HEK293 (cell line): ENCODE measurements around the gene BSCL2.
A peak's percentile ranks its signal among the peaks of the same experiment; 100 is the strongest.

Experiments
- CTCF ChIA-PET: fragments of 350-600 bp; formaldehyde crosslinking; extraction: SDS; loops from one replicate; lab custom pipeline; 2021; ENCODE audit warnings: antibody characterized with exemption; lab: Yijun Ruan, JAX
- POLR2A ChIA-PET: fragments of 300-600 bp; formaldehyde crosslinking; extraction: SDS; loops from one replicate; lab custom pipeline; 2020; ENCODE audit warnings: antibody characterized with exemption, inconsistent platforms; lab: Yijun Ruan, JAX
- H3K27ac ChIP-seq: fragments of 200-500 bp; sonication (Bioruptor generic); 2 replicates; pipeline ENCODE4 v1.5.1; 2014; ENCODE audit warnings: low read depth, low read length, control low read depth, inconsistent platforms; ENCODE audit errors: extremely low read depth
- H3K36me3 ChIP-seq, 2 experiments: fragments of 200-500 bp in 1 of 2; sonication (Bioruptor generic) in 1 of 2; 1 replicate in 1 of 2; 2 replicates in 1 of 2; pipeline ENCODE4 v1.5.1; 2014 to 2017; ENCODE audit warnings: inconsistent platforms in 2 of 2, low read length in 2 of 2; ENCODE audit not compliant: control insufficient read depth in 2 of 2, insufficient read depth in 1 of 2
- H3K4me1 ChIP-seq: fragments of 200-500 bp; sonication (Bioruptor generic); 2 replicates; pipeline ENCODE4 v1.5.1; 2014; ENCODE audit warnings: mild to moderate bottlenecking, low read length, inconsistent platforms; ENCODE audit not compliant: control insufficient read depth, insufficient read depth
- H3K4me3 ChIP-seq: 2 replicates; pipeline ENCODE4 v1.5.1; 2011; ENCODE audit warnings: low read depth, mild to moderate bottlenecking, control low read depth, low read length, moderate library complexity
- H3K9me3 ChIP-seq: fragments of 200-500 bp; sonication (Bioruptor generic); 2 replicates; pipeline ENCODE4 v1.5.1; 2014; ENCODE audit warnings: low read depth, low read length, inconsistent platforms; ENCODE audit not compliant: control insufficient read depth, insufficient read depth
- BCL11B ChIP-seq: fragments of 450-650 bp; formaldehyde crosslinking; IDR thresholded peaks from 2 replicates; pipeline ENCODE4 v1.5.1; 2016; ENCODE audit warnings: low read depth, missing biosample characterization, missing genetic modification characterization
- GLI4 ChIP-seq: fragments of 450-650 bp; formaldehyde crosslinking; IDR thresholded peaks from 2 replicates; pipeline ENCODE4 v1.5.1; 2016; ENCODE audit warnings: missing biosample characterization, missing genetic modification characterization
- INSM2 ChIP-seq: fragments of 450-650 bp; formaldehyde crosslinking; IDR thresholded peaks from 2 replicates; pipeline ENCODE4 v1.5.1; 2016; ENCODE audit warnings: missing biosample characterization, missing genetic modification characterization
- PATZ1 ChIP-seq: fragments of 450-650 bp; formaldehyde crosslinking; IDR thresholded peaks from 2 replicates; pipeline ENCODE4 v1.5.1; 2016; ENCODE audit warnings: missing biosample characterization, missing genetic modification characterization
- YY2 ChIP-seq: fragments of 450-650 bp; formaldehyde crosslinking; IDR thresholded peaks from 2 replicates; pipeline ENCODE4 v1.5.1; 2016; ENCODE audit warnings: missing biosample characterization, missing genetic modification characterization
- ZBTB11 ChIP-seq: fragments of 450-650 bp; formaldehyde crosslinking; conservative IDR thresholded peaks from 2 replicates; pipeline ENCODE4 v1.5.1; 2016; ENCODE audit warnings: low read depth, missing biosample characterization, missing genetic modification characterization
- ZBTB20 ChIP-seq: fragments of 450-650 bp; formaldehyde crosslinking; IDR thresholded peaks from 2 replicates; pipeline ENCODE4 v1.5.1; 2016; ENCODE audit warnings: missing biosample characterization, missing genetic modification characterization
- ZNF121 ChIP-seq: fragments of 450-650 bp; formaldehyde crosslinking; IDR thresholded peaks from 2 replicates; pipeline ENCODE4 v1.5.1; 2016; ENCODE audit warnings: missing biosample characterization, missing genetic modification characterization
- ZNF155 ChIP-seq: fragments of 450-650 bp; formaldehyde crosslinking; IDR thresholded peaks from 2 replicates; pipeline ENCODE4 v1.5.1; 2016; ENCODE audit warnings: missing biosample characterization, missing genetic modification characterization
- ZNF211 ChIP-seq: fragments of 450-650 bp; formaldehyde crosslinking; IDR thresholded peaks from 2 replicates; pipeline ENCODE4 v1.5.1; 2016; ENCODE audit warnings: low read depth, missing biosample characterization, missing genetic modification characterization
- ZNF23 ChIP-seq: fragments of 450-650 bp; formaldehyde crosslinking; IDR thresholded peaks from 2 replicates; pipeline ENCODE4 v1.5.1; 2016; ENCODE audit warnings: missing biosample characterization, missing genetic modification characterization, borderline replicate concordance
- ZNF248 ChIP-seq: fragments of 450-650 bp; formaldehyde crosslinking; IDR thresholded peaks from 2 replicates; pipeline ENCODE4 v1.5.1; 2017; ENCODE audit warnings: missing biosample characterization, missing genetic modification characterization
- ZNF266 ChIP-seq: fragments of 450-650 bp; formaldehyde crosslinking; IDR thresholded peaks from 2 replicates; pipeline ENCODE4 v1.5.1; 2016; ENCODE audit warnings: missing biosample characterization, missing genetic modification characterization, low read depth
- ZNF350 ChIP-seq: fragments of 450-650 bp; formaldehyde crosslinking; IDR thresholded peaks from 2 replicates; pipeline ENCODE4 v1.5.0; 2017; ENCODE audit warnings: missing biosample characterization, mild to moderate bottlenecking, missing genetic modification characterization
- ZNF362 ChIP-seq: fragments of 450-650 bp; formaldehyde crosslinking; IDR thresholded peaks from 2 replicates; pipeline ENCODE4 v1.5.1; 2016; ENCODE audit warnings: missing biosample characterization, missing genetic modification characterization
- ZNF37A ChIP-seq: fragments of 450-650 bp; IDR thresholded peaks from 2 replicates; pipeline ENCODE4 v1.5.1; 2018; ENCODE audit warnings: missing biosample characterization, missing genetic modification characterization
- ZNF529 ChIP-seq: fragments of 450-650 bp; formaldehyde crosslinking; IDR thresholded peaks from 2 replicates; pipeline ENCODE4 v1.5.1; 2017; ENCODE audit warnings: missing genetic modification characterization, missing biosample characterization; ENCODE audit not compliant: insufficient replicate concordance
- ZNF585B ChIP-seq: fragments of 450-650 bp; formaldehyde crosslinking; IDR thresholded peaks from 2 replicates; pipeline ENCODE4 v1.5.1; 2016; ENCODE audit warnings: missing biosample characterization, missing genetic modification characterization
- ZNF701 ChIP-seq: fragments of 450-650 bp; formaldehyde crosslinking; IDR thresholded peaks from 2 replicates; pipeline ENCODE4 v1.5.1; 2016; ENCODE audit warnings: missing biosample characterization, missing genetic modification characterization
- ZNF768 ChIP-seq: fragments of 450-650 bp; formaldehyde crosslinking; IDR thresholded peaks from 2 replicates; pipeline ENCODE4 v1.5.1; 2018; ENCODE audit warnings: missing biosample characterization, mild to moderate bottlenecking, missing genetic modification characterization
- ZSCAN18 ChIP-seq: fragments of 450-650 bp; formaldehyde crosslinking; IDR thresholded peaks from 2 replicates; pipeline ENCODE4 v1.5.1; 2016; ENCODE audit warnings: missing biosample characterization, missing genetic modification characterization
- ZXDB ChIP-seq: fragments of 450-650 bp; formaldehyde crosslinking; IDR thresholded peaks from 2 replicates; pipeline ENCODE4 v1.5.1; 2016; ENCODE audit warnings: missing biosample characterization, missing genetic modification characterization

The BSCL2 gene

GRCh38 chr11:62664405-62665074 is 42.7 kb downstream of the BSCL2 start (continued):
- TF ChIP-seq ZBTB11 (tag by site-specific recombination) (no peak), ZNF155 (no peak), ZBTB20 (peak; percentile 89), ZXDB (tag by site-specific recombination) (no peak), ZNF529 (tag by site-specific recombination) (no peak)

- POLR2A ChIA-PET, result interaction anchor here (1.0 to 4.6 kb wide), 6 partner anchors 8 to 184 kb away, joined by 3 to 72 read pairs (median 9); partner anchors contain the start of genes C11orf98, CSKMT, GANAB and LBHD1
- no peaks in the 10 kb centered on the region for H3K36me3 ChIP-seq
- no peak for TF ChIP-seq ZNF585B (tag by site-specific recombination)
- no peak for TF ChIP-seq ZNF768 (tag by site-specific recombination)
- no peak for TF ChIP-seq ZNF248 (tag by site-specific recombination)
- TF ChIP-seq BCL11B (tag by site-specific recombination), result no peak
- no peak for TF ChIP-seq ZNF37A
- TF ChIP-seq ZNF121, result no peak
- no peak for TF ChIP-seq GLI4
- TF ChIP-seq YY2 (tag by site-specific recombination), result no peak
- TF ChIP-seq ZNF350 (tag by site-specific recombination), result no peak
- TF ChIP-seq ZSCAN18 (tag by site-specific recombination), result no peak
- no peak for TF ChIP-seq ZNF211
- TF ChIP-seq ZNF362 (tag by site-specific recombination), result no peak
- no peak for TF ChIP-seq ZNF23 (tag by site-specific recombination)
- TF ChIP-seq PATZ1 (tag by site-specific recombination), result no peak
- no peak for TF ChIP-seq ZNF266 (tag by site-specific recombination)
- no peak for TF ChIP-seq INSM2 (tag by site-specific recombination)
- no peak for TF ChIP-seq ZNF701 (tag by site-specific recombination)
- no peak overlapping the region for H3K4me3 ChIP-seq
- H3K4me1 ChIP-seq, result no peaks in the 10 kb centered on the region
- no peaks in the 10 kb centered on the region for H3K9me3 ChIP-seq
- no peak overlapping the region for H3K27ac ChIP-seq
- CTCF ChIA-PET, result interaction anchor here (0.7 to 1.6 kb wide), 5 partner anchors 18 to 104 kb away, joined by 3 to 9 read pairs (median 3); partner anchors contain the start of gene TUT1
These were observed 50.3 kb downstream of the BSCL2 start for GRCh38 chr11:62656796-62657429.
